Middle frontal gyrus (tissue), 1 donor: Measurements from ENCODE around the gene GALNT16.
"Not testable (repeated sequence)": the region's sequence is repeated elsewhere in the genome, so short reads cannot be mapped to it uniquely, and the experiment has no call there.

Experiments
- DNase-seq: peaks from one replicate; pipeline ENCODE4 v3.0.0-alpha.2; 2015; ENCODE audit warnings: low spot score; ENCODE audit errors: extremely low spot score

Gene GALNT16

DNA sequence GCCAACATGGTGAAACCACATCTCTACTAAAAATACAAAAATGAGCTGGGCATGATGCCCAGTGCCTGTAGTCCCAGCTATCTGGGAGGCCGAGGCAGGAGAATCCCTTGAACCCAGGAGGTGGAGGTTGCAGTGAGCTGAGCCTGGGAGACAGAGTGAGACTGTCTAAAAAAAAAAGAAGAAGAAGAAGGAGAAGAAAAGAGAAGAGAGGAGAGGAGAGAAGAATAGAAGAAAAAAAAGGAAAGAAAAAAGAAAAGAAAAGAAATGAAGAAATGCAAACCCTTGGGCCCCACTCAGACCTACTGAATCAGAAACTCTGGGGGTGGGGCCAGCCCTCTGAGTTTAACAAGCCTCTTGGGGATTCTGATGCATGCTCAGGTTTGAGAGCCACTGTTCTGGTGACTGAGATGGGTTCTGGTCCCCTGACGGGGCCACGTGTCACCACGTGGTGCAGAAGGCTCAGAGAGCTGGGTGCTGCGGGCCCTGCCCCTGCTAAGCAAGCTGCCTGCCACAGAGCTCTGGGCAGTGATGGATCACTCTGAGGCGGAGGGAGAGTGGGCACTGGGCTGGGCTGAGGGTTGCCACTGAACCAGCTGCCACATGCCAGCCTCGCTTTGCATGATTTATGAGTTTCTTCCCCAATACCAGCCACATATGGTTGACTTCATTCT, 100.6 kb downstream of the GALNT16 start:
- DNase-seq = no peak

DNA sequence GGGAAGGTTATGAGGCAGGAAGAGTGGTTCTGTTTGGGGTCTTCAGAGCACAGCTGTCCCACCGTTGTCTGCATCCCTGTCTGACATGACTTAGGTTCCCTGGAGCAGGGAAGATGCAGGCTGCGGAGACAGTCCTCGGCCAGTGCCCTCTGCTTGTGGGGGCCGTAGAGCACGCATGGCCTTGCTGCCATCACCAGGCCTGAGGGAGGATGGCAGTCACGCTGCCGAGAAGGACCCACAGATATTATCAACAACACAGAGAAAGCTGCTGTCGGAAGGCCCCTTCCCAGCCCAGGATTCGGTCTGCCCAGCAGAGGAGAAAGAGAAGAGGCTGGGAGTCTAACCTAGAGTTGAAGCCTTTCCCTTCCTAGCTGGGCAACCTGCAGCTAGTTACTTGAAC, 103.1 kb downstream of the GALNT16 start:
- no peak for DNase-seq

DNA sequence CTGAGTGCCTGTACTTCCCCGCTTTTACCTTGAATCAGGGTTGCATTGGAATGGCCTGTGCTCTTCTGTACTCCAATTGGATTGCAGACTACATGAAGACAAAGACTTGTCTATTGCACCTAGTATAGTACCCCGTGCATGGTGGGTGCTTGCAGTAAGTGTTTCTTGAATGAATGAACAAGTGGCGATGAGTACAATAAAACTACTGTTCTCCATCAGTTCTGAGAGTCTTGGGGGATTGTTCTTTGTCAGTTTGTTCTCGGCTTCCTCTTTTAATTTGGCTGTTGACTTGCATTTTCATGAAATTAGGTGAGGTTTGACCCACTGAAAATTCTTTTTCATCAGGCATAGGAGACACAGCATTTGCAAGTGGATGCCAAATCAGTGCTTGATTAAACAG, 104.0 kb downstream of the GALNT16 start:
- no peak for DNase-seq

DNA sequence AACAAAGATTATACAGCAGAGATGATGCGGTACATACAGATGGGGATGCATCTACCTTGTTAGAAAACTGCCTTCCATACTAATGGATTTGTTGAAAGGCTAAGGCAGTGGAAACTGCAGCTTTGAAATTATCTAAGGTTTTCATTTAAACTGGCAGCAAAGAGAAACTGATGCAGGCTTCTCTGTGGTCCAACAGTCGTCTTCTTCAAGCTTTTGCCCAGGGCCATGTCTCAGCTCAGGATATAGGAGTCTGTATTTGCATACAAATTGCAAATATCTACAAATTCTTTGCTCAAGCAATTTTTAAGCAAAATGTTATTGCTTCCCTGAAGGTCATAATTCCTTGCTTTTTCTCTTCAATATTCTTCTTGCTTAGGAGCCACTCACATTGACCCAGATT, 104.4 kb downstream of the GALNT16 start:
- no peak for DNase-seq

DNA sequence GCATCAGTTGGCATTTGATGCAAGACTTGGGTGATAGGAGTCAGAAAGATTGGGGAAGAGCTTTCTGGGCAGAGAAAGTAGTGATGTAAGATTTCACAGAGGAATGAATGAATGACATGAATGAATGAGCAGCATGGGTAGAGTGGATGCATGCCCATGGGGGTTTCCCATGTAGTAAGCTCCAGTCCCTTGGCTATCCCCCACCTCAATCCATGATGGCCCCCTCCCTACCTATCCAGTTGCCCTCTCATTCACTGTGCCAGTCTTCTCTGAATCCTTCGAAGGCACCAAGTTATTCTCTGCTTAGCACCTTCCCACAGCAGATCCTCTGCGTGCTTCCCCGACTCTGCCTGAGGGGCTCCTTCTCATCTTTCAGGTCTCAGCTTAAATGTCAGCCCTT, 106.1 kb downstream of the GALNT16 start:
- DNase-seq = no peak

DNA sequence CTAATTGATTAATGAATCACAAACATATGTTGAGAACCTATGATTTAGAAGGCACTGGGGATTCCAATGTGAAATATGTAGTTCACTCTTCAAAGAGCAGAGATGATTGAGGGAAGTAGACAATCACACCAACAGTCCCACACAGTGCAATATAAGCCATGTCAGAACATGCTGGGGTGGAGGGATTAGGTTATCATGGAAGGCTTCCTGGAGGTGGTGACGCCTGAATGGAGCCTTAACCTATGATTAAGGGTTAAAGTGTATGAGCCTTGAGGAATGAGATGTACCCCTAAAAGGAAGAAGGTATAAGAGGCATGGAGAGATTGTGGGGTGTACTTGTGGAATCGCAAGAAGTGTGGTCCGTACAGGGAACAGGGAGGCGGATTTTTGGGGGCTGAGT, 106.8 kb downstream of the GALNT16 start:
- DNase-seq = no peak

DNA sequence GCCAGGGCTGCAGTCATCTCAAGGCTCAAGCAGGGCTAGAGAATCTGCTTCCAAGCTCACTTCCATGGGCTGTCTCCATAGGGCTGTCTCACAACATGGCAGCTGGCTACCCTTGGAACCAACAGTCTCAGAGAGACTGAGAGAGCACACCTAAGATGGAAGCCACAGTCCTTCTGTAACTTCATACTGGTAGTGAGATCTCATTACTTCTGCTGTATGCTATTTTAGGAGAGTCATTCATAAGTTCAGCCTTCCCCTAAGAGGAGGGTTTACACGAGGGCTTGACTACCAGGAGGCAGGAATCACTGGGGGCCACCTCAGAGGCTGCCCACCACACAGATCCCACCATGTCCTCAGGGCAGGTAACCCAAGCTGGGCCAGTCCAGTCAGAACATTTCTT, 108.4 kb downstream of the GALNT16 start:
- no peak for DNase-seq

DNA sequence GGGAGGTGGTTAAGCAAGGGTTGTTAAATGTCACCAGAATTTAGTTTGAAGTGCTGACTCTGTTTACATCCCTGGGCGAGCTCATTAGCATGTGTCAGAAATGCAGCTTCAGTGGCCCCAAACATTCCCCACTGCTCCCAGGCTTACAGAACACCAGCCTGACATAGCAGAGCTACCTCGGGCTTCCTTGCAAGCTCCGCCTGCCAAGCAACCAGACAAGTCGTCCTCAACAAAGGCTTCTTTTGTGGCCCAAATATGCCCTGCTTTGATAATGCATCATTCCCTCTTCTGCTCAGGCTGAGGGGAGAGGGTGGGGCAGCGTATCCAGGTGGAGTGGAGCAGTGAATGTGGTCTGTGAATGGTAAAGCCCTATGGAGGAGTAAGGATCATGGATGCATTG, 110.1 kb downstream of the GALNT16 start:
- DNase-seq = no peak

DNA sequence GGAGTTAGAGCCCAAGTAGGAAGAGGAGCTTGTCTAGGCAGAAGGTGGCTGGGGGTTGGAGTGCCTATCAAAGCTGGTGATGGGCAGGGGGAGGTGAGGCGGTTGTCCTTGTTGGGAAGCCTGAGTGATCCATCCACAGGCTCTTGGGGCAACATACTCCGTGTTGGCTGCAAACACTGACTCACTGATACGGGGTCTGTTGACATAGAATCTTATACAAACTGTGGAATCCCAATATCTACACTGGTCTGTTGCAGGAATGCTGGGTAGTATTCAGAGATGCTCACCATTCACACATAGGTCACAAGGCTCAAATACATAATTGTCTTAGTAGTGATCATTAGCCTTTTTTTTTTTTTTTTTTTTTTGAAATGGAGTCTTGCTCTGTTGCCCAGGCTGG, 112.2 kb downstream of the GALNT16 start:
- DNase-seq = no peak

DNA sequence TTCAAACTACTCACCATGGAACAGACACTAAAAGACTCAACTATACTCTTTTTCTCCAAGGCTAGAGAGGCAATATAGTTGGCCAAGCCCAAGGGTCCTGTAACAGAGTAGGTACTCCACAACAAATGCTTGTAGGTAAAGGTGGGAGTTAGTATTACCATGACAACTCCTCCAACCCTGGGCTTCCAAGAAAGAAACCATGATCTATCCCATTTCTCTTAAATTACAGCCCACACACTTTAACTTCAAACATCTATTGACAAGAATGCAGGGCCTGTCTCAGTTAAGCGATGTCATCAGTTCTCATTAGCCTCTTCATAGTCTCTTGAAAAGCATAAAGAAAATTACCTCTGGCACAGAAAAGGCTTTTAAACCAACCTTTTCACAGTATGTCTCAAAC, 113.1 kb downstream of the GALNT16 start:
- no peak for DNase-seq

DNA sequence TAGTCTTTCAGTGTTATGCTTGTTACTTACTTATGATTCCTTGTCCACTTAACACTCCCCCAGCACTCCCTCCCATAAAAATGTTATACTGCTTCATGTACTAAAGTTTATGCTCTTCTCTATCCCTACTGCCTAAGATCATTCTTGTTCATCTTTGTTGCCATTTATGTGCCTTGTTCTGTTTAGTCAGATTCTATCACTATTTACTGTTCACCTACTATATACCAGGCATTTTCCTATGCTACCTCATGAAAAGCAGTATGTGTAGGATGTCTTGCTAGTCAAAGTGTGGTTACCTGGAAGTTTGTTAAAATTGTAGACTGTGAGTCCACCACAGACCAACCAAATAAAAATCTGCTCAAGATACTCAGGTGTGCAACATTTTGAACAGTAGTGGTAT, 114.3 kb downstream of the GALNT16 start:
- DNase-seq = no peak

DNA sequence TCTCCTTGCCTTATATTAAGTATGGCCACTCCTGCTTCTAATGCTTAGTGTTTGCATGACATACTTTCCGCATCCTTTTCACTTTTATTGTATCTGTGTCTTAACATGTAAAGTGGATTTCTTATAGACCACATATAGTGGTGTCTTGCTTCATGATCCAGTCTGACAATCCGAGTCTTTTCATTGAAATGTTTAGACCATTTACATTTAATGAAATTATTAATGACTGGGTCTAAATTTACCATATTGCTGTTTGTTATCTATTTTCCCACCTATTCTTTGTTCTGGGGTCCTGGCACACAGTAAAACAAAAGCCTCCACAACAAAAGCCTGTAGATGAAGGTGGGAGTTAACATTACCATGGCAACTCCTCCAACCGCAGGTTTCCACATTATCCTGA, 115.2 kb downstream of the GALNT16 start:
- DNase-seq = no peak

DNA sequence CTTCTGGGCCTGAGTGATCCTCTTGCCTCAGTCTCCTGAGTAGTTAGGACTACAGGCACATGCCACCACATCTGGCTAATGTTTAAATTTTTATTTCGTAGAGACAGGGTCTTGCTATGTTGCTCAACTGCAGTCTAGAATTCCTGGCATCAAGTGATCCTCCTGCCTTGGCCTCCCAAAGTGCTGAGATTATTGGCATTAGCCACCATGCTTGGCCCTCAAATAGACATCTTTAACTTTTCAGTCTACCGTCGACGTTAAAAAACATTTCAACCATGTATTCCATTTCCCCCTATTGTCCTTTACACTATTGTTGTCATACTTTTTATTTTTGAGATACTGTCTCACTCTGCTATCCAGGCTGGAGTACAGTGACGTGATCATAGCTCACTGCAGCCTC, 115.8 kb downstream of the GALNT16 start:
- no peak for DNase-seq

DNA sequence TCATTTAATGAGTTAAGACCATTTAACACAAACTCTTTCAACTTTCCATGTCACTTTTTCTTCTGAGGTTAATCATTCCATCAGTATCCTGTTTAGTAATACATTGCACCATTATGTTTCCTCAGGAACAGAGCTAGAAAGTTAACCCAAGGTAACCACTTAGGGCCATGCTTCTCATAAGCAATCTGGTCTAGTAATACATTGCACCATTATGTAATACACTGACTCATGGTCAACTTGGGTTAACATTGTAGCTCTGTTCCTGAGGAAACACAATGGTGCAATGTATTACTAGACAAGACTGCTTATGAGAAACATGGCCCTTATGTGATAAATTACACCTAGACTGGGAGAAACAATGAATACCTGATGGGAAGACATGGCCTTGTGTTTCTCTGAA, 116.5 kb downstream of the GALNT16 start:
- DNase-seq = no peak

DNA sequence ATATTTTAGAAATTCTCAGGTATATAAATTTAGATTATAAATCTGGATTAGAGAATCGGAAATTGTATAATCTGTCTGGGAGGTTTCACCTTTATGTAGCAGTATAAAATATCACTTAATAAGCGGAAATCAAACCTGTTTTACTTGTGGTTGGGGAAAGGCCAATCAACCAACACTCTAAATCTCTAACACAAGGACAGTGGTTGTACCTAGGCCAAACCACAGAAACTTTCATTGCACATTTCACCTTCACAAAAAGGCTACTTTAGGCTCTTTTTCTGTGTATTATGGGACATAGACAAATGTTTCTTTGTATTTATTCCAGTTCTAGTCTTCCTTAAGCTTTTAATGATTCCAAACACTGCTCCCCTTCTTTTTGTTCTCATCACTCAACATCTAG, 118.3 kb downstream of the GALNT16 start:
- no peak for DNase-seq

DNA sequence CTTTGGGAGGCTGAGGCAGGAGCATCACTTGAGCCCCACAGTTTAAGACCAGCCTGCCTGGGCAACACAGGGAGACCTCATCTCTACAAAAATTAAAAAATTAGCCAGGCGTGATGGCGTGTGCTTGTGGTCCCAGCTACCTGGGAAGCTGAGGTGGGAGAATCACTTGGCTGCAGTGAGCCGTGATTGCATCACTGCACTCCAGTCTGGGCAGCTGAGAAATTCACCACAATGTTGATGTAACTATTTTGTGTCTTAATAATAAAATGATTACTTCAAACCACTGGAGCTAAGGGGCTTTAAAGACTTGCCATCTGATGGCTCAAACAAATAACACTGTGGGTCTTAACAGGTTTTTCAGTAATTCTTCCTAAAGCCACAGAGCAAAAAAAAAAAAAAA, 127.4 kb downstream of the GALNT16 start:
- DNase-seq = no peak

DNA sequence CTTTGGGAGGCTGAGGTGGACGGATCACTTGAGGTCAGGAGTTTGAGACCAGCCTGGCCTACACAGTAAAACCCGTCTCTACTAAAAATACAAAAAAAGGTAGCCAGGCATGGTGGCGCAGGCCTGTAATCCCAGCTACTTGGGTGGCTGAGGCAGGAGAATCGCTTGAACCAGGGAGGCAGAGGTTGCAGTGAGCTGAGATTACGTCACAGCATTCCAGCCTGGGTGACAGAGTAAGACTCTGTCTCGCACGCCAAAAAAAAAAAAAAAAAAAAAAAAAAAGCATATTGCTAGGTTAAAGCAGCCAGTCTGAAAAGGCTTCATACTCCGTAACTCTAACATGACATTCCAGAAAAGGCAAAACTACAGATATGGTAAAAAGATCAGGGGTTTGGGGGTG, 131.4 kb downstream of the GALNT16 start:
- not testable (repeated sequence) for DNase-seq

DNA sequence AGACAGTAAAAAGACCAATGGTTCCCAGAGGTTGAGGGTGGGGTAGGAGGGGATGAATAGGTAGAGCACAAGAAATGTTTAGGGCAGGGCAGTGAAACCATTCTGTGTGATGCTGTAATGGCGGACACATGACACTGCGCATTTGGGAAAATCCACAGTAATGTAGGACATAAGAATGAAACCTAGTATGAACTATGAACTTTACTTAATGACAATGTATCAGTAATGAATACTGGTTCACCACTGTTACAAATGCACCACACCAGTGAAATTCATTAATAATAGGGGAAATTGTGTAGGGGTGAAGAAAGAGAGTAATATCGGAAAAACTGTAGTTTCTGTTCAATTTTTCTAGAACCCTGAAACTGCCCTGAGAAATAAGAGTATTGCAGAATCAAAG, 132.5 kb downstream of the GALNT16 start:
- no peak for DNase-seq

DNA sequence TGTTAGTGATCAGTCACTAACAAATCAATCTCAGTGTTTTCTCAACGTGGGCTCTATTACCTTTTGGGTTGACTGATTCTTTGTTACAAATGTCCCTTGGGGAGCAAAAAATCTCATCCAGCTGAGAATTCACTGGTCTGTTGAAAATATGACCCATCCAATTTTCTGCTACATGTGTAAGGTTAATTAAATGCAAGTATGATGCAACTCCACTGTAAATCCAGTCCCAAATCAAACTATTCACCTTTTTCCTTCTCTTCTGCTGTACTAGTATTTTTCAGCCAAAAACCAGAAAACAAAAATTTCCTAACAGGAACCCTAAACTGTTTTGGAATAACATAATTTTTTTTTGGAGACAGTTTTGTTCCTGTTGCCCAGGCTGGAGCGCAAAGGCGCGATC, 136.0 kb downstream of the GALNT16 start:
- no peak for DNase-seq

DNA sequence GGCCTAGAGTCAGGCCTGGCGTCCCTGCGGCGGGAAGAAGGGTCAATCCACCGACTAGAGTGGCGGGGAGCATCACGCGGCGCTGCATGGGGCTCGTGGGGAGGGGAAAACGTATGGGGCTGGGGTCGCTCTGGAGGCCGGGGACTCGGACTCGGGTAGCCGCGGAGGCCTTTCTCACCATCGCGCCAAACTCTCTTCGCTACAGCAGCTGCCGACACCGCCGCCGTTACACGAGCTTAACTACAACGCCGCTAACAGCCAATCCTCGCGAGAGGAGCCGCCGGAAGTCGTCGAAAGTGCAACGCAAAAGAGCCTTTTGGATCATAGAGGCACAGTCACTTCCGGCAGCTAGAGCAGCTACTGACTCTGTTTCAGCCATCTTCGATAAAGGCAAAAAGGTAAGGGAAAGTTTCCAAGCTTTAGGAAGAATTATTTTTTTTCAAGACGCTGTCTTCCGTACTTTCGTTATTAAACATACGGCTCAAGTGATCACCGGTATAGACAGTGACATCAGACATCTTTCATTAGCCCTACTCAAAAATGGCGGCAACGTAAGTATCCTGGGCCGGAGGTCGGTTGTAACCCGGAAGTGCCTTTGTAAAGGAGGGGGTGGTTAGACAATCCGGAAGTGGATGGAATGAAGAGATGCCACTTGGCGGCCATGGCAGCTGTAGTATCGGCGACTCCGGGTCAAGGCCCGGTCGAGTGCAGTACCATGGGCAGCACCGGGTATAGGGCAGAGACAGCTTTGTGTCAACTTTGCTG, 138.3 kb downstream of the GALNT16 start, which contains the start of the genes ERH and SLC39A9:
ERH (minus strand) TSS at position 247 of the 765 bp plus-strand sequence; CDS start at position 181, 66 bp downstream.
SLC39A9 (plus strand) TSS at position 640 of the 765 bp plus-strand sequence. CDS start 678 bp downstream, outside the sequence.
- peak; percentile 94 for DNase-seq

DNA sequence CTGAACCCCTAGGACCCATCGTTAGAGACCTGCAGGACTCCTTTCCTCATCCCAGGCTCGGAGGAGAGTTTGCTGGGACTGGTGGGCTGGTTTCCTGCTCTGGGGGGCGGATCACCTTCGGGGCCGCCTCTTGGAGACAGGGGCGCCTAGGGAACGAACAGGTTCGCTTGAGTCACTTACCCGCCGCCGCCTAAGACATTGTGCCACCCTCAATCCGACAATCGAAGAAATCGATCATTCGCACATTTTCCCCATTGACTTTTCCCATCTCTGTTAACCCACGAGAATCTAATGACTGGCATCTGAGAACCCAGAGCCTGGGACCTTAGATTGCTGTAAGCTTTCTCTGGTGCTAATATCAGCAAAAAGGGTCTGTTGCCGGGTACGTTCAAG, 138.9 kb downstream of the GALNT16 start:
- DNase-seq = no peak

DNA sequence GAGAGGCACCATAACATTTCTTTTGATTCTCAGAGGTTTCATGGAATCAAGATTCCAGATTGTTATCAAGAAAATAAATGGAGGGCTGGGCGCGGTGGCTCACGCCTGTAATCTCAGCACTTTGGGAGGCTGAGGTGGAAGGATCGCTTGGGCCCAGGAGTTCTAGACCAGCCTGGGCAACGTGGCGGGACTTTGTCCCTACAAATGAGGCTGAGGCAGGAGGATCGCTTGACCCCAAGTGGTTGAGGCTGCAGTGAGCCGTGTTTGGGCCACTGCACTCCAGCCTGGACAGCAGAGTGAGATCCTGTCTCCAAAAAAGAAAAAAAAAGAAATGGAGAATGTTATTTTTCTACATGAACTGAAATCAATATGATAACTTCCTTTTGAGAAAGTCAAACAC, 139.8 kb downstream of the GALNT16 start:
- DNase-seq = no peak

DNA sequence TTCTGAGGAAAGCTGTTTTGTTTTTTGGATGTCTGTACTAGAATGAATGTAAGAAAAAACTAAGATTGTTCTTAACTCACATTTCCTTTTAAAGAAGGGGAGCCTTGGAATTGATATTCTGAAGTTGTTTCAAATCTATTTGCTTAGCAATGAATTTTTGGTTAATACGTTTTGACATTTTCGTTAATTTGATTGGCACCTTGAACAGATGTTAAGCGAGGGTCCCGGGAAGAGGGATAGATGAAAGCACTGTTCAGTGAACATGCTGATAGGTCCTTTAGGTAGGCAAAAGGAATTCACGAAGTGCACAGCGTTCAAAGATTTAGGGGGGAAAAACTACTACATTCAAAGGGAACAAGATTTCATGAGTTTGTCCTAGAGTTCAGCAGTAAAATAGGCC, 140.2 kb downstream of the GALNT16 start:
- no peak for DNase-seq
